ENCODE results near the gene TMC7.

Gene TMC7

DNA sequence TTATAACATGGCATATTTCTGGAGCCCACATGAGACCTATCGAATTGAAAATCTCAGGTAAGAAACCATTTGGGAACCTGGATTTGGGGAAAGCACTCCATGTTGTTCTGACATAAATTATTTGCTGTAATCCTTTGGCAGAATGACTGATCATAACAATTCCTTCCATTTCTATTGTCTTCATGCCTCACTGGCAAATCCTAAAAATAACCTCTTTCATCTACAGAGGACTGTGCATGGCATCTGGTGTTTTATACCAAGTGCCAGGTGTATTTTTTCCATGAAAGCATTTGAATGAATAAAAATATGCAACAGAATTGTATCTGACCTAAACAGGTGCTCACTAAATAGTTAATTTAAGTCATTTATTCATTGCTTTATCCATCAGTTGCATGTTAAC, 50.0 kb downstream of the TMC7 start:
- no peak for DNase-seq

DNA sequence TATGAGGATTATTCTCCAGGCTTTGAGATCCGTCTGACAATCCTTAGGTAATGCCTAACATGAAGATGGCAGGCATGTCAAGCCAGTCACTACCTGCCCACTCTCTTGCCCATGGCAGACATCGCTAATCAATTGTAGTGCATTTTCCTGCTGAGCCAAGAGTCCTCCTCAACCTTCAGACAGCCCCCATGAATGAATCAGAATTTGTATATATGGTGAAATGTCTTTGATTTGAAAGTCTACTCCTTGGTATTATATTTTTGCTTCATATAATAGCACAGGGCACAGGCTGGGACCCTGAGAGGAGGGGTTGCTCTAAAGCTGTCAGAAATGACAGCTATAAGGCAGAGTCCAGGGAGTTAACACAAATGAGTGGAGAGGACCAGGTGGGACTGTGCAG, 56.7 kb downstream of the TMC7 start:
- DNase-seq, result no peak

DNA sequence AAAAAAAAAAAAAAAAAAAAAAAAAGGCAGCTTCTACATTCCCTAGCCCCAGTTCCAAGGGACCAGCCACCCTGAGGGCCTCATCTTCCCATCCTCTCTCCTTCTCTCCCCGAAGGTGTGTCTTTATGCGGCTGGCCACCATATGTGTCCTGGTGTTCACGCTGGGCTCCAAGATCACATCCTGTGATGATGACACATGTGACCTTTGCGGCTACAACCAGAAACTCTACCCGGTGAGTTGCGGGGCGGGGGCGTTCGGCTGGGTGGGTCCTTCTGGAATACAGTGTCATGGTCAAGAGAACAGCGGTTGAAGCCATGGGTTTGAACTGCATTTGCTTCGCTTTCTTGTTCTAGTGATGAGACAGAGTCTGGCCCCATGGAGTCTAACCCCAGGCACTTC, 61.0 kb downstream of the TMC7 start:
- DNase-seq, result no peak

DNA sequence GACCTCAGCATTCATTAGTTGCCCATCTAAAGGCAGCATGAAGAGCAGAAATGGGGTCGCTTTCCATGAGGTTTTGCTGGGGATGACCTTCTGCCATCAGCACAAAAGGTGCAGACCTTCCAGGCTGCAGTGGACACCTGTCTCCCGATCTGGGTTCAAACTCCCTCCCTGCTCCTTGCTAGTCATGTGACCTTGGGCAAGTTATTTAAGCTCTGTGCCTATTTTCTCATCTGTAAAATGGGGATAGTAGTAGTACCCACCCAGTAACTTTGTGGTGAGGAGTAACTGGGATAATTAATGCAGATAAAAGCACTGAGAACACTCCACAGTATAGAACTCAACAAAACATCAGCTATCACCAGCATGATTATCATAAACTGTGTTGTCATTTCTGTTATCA, 62.3 kb downstream of the TMC7 start:
- no peak for DNase-seq

DNA sequence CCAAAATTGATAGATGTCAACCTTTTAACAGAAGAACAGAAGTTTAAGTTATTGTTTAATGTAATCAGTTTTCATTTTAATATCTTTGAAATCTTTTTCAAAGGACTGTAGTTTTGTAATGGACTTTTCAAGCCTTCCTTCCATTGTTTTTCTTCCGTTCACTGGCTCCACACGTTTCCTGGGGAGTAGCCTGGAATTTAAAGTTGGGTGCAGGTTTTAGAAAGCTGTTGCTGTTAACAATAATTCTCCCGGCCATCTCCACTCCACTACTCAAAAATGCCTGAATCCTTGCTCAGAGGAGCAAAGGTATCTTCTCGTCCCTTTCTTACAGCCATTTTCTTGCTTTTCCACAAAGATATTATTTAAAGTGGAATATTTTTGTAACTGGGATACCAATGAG, 79.0 kb downstream of the TMC7 start:
- no peak for DNase-seq

DNA sequence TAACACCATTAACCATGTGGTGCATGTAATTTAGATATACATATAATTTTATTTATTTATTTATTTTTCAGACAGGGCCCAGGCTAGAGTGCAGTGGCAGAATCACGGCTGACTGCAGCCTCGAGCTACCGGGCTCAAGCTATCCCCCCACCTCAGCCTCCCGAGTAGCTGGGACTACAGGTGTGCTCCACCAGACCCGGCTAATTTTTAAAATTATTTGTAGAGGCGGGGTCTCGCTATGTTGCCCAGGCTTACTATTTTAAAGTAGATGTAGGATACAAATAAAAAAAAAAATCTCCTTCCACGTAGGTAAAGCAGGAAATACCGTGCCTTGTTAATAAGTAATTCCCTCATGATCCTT, 83.2 kb downstream of the TMC7 start:
- no peak for DNase-seq

DNA sequence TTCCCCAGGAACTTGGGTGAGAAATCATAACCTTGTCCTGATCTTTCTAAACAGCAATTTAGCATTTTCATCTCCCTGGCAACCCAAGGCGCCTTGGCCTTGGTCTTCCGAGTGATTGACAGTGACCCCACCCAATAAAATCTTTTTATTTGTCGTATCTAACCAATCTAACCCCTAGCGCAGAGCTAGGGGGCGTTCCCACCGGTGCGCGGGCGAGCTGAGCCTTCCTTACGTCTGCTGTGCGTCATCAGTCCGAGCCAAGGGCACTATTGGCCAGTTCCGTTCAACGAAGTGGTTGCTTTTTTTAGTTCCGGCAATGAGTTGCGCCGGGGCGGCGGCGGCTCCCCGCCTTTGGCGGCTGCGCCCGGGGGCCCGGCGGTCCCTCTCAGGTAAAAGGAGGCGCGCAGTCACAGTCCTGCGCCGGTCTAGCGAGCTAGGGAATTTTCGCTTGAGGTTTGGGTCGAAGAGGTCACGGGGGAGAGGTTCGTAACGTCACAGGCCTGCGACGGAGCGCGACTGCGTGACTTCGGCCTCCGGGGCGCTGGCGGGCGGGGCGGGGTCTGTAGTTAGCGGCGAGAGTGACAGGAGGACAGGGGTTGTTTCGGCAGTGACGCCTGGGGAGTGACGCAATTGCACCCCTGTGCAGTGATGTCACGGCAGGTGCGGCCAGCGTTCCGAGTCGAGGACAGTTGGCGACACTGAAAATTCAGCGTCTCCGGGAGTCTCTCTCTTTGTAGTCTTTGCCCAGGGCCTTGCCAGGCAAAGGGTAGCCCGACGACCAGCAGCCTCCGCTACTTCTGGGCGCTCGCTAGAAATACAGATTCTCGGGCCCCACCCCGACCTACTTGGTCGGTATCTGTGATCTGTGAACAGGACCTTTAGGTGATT, 83.9 kb downstream of the TMC7 start, which contains the start of gene COQ7:
Gene COQ7, plus strand, starts transcription at position 266 of the 888 bp plus-strand sequence. Its CDS starts 51 bp downstream, at position 317.
- DNase-seq, result peak; percentile 99

DNA sequence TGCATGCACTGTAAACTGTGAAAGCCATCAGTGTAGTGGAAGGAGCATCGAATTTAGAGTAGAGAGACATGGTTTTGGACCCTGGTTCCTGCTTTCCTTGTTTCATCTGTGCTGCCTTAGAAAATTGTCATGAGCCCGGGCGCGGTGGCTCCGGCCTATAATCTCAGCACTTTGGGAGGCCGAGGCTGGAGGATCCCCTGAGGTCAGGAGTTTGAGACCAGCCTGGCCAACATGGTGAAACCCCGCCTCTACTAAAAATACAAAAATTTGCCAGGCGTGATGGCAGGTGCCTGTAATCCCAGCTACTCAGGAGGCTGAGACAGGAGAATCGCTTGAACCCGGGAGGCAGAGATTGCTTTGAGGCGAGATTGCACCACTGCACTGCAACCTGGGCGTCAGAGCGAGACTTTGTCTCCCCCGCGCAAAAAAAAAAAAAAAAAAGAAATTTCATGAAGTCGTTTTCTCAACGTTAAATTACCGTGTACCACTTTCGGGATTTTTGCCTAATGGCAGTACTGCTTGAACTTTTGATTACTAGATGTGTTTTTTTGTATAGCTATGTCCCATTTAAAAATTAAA, 84.6 kb downstream of the TMC7 start:
- peak; percentile 35 for DNase-seq

DNA sequence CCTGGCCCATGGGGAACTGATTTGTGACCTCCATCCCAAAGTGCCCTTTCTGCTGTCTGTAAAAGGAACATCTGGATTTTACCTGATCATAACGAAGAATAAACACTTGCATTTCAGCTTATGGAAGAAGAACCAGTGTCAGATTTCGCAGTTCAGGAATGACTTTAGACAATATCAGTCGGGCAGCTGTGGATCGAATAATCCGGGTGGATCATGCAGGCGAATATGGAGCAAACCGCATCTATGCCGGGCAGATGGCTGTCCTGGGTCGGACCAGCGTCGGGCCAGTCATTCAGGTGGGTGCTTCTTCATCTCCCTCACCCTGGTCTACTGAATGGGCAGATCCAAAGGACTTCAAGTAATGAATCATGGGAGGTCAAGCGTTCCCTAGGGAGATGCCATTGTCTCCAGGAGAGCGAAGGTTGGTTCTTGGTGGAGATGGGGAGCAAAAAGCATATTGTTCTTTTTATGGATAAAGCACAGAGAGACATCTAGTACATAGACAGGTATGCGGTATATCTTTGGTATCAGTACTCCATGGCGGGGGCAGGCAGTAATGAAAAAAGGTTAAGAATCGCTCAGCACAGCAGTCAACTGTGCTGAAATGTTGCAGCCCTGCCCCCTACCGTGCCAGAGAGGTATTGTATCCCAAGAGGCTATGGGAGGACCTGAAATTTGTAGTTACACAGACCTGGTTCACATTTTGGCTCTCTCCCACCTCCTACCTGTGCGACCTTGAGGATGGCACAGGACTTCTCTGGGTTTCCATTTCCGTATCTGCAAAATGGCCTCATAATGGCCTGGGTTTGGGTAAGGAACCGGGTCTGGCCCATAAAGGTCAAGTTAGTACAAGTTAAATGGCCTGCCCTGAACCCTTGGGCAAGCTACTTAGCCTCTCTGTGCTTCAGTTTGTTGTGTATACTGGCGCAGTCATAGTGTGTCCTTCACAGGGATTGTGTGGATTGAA, 88.4 kb downstream of the TMC7 start:
- peak; percentile 73 for DNase-seq

DNA sequence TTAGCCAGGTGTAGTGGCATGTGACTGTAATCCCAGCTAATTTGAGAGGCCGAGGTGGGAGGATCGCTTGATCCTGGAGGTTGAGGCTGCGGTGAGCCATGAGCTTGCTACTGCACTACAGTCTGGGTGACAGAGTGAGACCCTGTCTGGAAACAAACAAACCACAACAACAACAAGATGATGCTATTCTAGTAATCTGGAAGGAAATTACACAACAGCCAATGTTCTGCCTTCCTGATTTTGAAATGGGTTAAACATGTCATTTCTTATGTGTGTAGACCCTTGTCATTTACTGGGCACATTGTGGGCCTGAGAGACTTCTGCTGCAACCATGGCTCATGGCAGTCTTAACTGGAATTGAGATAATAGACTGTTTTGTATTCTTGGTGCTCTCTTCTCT, 89.6 kb downstream of the TMC7 start:
- no peak for DNase-seq

DNA sequence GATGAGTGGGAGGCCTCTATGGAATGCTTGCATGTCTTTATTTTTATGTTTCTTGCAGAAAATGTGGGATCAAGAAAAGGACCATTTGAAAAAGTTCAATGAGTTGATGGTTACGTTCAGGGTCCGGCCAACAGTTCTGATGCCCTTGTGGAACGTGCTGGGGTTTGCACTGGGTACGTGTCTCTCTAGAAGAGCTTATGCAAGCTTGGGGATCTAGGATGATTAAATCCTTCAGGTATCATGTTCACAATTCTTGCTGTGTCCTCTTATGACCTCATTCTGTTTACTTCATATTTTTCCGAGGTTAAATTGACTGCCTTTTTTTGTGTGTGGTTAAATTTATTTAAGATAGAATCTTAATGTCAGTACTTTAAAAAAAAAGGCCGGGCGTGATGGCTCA, 90.1 kb downstream of the TMC7 start:
- no peak for DNase-seq

DNA sequence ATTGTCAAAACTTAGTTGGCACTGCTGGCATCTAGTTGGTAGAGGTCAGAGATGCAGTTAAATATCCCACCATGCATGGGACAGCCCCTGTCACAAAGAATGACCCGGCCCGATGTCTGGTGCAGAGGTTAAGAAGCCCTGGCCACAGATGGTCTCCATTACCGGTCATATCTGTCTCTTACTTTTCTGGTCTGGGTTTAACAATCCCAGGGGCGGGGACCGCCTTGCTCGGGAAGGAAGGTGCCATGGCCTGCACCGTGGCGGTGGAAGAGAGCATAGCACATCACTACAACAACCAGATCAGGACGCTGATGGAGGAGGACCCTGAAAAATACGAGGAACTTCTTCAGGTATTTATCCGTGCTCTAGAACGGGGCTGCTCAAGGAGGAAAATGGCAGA, 91.8 kb downstream of the TMC7 start:
- no peak for DNase-seq

DNA sequence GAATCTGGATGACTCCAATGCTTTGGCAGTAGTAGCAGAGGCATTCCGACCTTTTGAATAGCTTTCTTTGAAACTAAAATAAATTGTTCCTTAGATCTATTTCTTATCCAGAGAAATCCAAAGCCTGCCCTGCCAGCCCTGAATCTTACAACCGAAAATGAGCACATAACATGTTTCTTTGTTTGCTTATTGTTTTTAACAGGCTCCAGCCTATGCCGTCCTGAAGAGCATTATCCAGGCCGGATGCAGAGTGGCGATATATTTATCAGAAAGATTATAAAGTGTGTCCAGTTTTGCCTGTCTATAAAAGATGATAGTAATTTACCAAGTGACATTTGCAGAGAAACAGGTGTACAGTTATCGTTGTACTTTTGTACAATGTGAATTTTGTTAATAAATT, 94.1 kb downstream of the TMC7 start:
- no peak for DNase-seq

DNA sequence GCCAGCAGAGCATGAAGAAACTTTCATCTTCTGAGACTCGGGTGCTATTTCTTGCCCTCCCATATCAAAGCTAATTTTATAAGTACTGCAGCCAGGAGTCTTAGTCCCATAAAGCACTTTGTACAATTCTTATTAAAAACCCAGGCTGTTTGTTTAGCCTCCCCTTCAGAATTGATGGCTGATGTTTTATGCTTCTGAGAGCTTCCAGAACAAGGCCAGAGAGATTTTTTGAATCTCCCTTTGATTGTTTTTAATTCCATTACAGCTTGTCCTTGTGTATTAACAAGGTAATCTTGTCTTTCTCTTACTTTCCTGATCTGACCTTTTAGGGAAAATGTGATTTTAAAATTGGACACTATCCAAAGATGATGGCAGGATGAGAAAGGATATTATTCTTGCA, 99.9 kb downstream of the TMC7 start:
- no peak for DNase-seq

DNA sequence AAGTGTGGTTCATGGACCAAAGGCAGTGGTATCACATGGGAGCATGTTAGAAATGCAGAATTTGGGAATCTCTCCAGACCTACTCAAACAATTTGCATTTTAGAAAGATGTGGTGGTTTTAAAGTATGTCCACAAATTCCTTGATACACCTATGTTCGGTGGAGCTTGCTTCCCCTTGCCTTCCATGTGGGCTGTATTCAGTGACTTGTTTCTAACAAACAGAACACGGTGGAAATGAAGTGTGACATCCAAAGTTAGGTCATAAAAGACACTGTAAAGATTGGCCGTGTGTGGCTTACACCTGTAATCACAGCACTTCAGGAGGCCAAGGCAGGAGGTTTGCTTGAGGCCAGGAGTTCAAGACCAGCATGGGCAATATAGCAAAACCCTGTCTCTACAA, 100.4 kb downstream of the TMC7 start:
- DNase-seq, result no peak

DNA sequence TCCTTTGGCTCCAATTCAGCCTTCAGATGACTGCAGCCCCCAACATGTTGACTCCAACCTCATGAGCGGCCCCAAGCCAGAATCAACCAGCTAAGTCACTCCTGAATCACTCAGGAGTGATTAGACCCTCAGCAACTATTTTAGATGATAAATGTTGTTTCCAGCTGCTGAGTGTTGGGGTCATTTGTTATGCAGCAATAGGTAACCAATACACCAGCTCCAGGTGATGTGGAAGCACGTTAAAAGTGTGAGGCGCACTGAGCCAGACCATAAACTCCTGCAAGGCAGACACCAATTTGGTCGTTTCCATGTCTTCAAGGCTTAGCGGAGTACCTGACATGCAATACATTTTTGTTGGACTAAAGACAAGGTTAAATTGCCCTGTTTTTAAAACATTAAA, 101.1 kb downstream of the TMC7 start:
- DNase-seq, result no peak

DNA sequence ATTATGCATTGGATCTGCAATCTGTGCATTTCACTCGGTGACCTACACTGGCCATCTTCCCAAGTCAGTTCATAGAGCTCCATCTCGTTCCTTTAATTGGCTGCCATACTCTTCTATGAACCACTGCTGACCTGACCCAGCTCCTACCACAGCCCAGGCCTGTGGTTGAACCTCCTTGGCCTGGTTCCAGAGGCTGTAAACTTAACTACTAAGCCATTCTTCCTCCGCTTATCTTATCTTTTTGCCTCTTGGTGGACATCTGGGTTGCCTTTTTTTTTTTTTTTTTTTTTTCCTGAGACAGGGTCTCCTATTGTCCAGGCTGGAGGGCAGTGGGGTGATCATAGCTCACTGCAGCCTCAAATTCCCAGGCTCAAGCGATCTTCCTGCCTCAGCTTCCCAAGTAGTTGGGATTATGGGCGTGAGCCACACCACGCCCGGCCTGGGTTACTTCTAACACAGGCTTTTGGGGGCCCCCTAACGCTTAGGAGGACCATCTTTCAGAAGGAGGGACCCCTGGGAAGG, 102.0 kb downstream of the TMC7 start:
- peak; percentile 3 for DNase-seq

DNA sequence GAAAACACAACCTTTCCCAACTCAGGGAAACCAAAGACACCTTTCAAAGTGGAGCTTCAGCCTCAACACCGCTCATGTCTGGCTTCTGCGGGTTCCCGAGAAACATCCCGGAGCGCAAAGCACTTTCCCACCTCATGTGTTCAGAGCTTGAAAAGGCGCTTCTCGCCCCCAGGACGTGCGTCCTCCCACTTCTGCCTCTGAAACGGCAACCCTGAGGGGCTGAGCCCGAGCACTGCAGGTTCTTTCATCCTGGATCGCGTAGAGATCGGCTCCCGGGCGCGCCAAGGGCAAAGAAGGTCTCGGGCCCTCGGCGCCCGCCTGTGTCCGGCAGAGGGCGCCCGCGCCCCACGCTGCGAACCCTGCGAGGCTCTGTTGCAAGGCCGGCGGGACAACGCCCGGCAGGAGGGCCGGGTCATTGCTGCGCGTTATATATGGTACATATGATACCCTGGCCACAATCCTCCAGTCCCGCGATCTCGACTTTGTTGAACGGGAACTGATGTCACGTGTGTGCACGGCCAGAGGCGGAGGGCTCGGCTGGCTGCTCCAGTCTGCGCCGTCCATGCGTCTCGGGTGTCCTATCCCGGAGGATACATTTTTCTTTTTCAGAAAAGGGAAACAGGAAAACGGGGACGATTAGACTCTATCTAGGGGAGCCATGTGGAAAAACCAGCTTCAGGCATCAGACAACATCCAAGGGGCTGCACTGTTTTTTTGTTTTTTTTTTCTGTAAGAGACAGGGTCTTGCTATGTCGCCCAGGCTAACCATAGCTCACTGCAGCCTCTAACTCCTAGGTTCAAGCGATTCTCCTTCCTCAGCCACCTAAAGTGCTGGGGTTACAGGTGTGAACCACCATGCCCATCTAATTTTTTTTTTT, 102.8 kb downstream of the TMC7 start:
- DNase-seq, result peak; percentile 98

DNA sequence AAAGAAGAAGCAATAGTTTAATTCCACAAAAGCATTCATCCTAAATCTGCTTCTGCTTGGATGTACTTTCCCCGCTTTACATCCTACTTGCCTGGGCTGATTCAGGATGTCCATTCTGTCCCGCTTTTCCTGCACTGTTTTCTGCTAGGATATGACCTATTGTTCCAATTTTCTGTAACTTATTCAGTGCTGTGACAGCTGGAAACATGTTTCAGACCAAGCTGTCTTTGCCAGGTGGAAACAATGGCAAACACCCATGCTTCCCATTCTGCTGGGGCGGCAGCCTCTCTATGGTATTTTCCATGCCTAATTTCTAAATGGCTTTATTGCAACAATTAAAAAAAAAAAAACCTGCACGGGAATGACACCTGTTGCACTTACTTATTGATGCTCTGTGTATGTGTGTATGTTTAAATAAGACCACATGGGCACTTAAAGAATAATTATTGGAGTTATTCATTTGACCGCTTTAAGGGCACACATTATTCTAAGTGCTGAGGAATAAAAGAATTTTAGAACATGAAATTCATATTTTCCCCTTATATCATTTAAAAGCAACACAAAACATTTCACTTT, 104.7 kb downstream of the TMC7 start:
- no peak for DNase-seq

DNA sequence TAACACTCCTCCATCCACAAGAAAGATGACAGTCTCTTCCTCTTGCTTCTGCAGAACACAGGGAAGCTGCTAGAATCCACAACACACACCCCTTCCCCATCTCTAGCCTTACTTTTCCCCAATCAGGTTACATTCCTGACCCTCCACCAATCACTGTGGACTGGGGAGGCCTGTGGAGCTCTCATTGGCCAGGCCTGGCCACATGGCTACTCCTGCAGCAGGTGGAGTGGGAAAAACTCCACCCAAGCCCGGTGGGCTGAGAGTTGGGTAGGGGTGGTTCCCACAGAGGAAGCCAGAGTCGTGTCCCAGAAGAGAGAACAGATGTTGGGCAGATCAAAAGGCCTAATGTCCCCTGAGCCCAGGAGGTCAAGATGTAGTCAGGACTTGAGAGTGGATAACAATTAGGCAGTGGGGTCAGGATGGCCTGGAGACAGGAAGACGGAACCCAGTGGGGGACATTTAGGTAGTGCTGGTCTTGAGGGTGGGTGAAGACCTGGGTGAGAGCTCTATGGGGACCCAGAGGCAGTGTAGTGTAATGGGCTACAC, 105.7 kb downstream of the TMC7 start:
- no peak for DNase-seq

DNA sequence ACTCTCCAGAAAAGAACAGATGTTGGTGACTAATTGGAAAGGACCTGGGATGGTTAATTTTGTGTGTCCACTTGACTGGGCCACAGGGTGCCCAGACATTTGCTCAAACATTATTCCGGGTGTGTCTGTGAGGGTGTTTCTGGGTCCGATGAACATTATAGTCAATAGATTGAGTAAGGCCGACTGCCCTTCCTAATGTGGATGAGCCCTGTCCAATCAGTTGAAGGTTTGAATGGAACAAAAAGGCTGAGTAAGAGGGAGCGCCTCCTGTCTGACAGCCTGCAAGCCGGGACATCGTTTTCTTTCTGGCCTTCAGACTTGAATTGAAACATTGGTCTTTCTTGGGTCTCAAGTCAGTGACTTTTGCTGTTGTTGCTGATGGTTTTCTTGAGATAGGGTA, 107.2 kb downstream of the TMC7 start:
- DNase-seq, result no peak

Data from DMS53 (cell line).